Stimulated activated CD4-positive, alpha-beta T cell treated with anti-CD3 and anti-CD28 coated beads, Interleukin-1b, Interleukin-23, amount 100 ng/mL, for 1 hour (primary cell): Measurements from ENCODE around the gene TSR3.

Source experiments
- DNase-seq, 2 donors: peaks; one replicate each; pipeline ENCODE4 v3.0.0-alpha.2; 2020; ENCODE audit warnings: low read depth in 2 of 2

TSR3 gene

DNA sequence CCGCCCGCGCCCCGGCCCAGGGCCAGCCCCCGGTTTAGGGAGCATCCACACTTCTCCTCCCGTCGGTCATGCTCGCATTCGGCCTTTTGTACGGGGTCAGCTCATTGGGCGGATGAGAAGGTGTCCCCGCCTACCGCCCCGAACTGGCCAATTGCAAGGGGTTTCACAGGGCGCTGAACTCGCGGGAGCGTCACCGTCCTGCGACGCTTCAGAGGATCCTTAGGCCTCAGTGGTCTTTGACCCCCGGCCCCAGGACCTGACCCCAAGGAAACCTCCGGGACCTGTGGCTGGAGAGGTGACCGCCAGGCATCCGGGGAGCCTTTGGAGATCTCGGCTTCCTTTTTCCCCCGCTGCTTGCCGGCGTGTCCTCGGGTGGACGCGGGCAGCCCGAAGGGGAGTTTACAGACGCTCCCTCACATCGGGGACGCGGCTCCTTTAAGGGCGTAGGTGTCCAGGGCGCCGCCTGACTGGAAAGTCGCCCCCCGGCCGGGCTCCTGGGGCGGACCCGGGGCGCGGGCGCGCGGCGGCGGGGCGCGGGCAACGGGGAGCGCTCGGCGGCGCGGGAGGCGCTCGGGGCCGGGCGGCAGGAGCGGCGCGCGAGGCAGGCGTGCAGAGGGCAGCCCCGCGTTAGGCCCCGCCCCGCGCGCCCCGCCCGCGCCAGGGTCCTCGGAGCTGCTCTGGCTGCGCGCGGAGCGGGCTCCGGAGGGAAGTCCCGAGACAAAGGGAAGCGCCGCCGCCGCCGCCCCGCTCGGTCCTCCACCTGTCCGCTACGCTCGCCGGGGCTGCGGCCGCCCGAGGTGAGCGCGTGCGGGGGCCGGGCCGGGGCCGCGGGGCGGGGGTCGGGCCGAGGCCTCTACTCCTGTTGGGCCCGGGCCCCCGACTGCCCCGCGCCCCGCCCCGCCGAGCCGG, 42.4 kb downstream of the TSR3 start, which contains the start of gene UBE2I:
Gene UBE2I (plus strand): TSS at position 660 of the 909 bp plus-strand sequence. CDS start 4,395 bp downstream, outside the sequence.
- DNase-seq = peak; percentile 94 to 95

- no peak for DNase-seq
Observed at GRCh38 chr16:1308036-1308976, 43.4 kb downstream of the TSR3 start.

GRCh38 chr16:1306334-1306733, 45.3 kb downstream of the TSR3 start:
- no peak for DNase-seq

GRCh38 chr16:1305823-1306222, 45.9 kb downstream of the TSR3 start:
- no peak for DNase-seq

DNA sequence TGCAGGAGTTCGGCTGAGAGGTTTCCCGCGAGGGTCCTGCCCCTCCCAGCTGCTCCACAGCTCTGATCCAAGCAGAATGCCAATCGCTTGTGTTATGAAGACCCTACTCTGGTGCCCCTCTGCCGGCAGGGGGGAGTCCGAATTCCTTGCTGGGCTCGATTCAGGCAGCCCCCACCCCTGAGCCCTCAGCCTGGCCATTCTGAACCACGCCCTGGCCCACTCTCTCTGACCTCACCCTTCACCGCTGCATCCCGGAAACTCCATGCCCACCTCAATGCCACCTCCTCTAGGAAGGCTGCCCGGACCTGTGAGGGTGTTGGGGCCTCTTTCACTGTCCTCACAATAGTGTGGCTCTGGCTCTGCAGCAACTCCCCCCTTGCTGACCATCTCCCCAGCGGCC, 50.1 kb downstream of the TSR3 start:
- DNase-seq = no peak

- peak; percentile 53 to 58 for DNase-seq
Observed at GRCh38 chr16:1300664-1301476, 50.8 kb downstream of the TSR3 start.

GRCh38 chr16:1299868-1300203, 51.8 kb downstream of the TSR3 start:
- DNase-seq = no peak
